ENCODE data around the gene CLCA2.
"Not testable (repeated sequence)": the region's sequence is repeated elsewhere in the genome, so short reads cannot be mapped to it uniquely, and the experiment has no call there.

The CLCA2 gene

DNA sequence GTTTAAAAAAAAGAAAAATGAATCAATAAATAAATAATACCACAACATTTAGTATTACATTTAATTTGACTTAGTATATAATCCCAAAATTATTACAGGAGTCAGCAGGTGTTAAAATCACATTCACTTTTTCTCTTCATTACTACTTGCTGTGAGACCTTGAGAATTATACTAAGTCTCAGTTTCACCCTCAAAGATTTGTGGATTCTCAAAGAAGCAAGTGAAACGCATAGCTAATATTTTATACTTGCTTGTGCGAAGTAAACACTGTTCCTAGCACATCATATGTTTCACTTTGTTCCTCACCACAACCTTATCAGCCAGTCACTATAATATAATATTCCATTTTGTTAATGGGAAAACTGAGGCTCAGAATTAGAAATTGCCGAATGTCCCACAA lies 48.8 kb downstream of the CLCA2 start:
- Mint-ChIP-seq H3K9me3 (no peaks in the 10 kb centered on the region), H3K36me3 (no peaks in the 10 kb centered on the region), H3K27ac (no peak overlapping the region), H3K27me3 (peaks cover 10% of the 10 kb centered on the region), H3K4me3 (no peak overlapping the region), H3K4me1 (peaks cover 8% of the 10 kb centered on the region)
- DNase-seq (ENCODE audit: low spot score in 2 of 2) (no peak), ATAC-seq (ENCODE audit: low read depth) (no peak)

DNA sequence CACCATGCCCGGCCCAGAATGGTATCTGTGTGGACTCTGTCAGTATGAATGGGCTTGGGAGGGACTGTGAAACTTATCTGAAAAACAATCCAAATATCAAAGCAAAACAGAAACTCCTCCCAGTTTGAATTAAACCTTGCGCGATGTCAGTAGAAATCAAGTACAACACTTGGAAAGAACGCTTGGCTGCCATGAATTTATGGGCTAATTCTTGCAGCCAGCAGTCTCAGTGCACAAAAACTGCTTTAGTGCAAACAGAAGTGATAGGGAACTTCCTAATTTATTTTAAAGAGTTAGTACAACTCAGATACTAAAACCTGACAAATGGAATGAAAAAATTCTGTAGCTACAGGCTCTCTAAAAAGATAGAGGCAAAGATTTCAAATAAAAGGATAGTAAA lies 53.3 kb downstream of the CLCA2 start:
- H3K27ac Mint-ChIP-seq = no peak overlapping the region
- DNase-seq (ENCODE audit: low spot score in 2 of 2) = no peak
- H3K36me3 Mint-ChIP-seq = no peaks in the 10 kb centered on the region
- H3K4me1 Mint-ChIP-seq = no peaks in the 10 kb centered on the region
- H3K27me3 Mint-ChIP-seq = peaks cover 2% of the 10 kb centered on the region
- no peaks in the 10 kb centered on the region for H3K9me3 Mint-ChIP-seq
- no peak overlapping the region for H3K4me3 Mint-ChIP-seq
- ATAC-seq (ENCODE audit: low read depth) = no peak

DNA sequence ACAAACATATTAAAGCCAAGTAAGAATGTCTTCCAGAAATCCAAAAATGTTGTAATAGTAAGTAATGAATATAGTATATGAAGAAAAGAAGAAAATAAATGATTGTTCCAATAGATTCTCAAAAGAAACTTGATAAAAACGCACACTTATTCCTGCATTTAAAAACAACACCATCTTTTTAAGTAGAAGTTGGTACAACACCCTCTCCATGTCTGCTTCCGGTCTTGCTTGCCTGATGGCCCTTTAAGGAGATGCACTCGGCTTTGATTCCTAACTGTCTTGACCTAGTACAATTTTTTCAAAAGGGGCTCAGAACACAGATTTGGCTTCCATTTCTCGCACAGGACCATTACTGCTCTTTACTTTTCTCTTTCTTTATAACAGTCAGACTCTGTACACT lies 53.7 kb downstream of the CLCA2 start:
- no peaks in the 10 kb centered on the region for H3K9me3 Mint-ChIP-seq
- H3K27ac Mint-ChIP-seq = no peak overlapping the region
- H3K4me3 Mint-ChIP-seq = no peak overlapping the region
- no peak for ATAC-seq (ENCODE audit: low read depth)
- no peaks in the 10 kb centered on the region for H3K4me1 Mint-ChIP-seq
- H3K36me3 Mint-ChIP-seq = no peaks in the 10 kb centered on the region
- DNase-seq (ENCODE audit: low spot score in 2 of 2) = no peak
- no peaks in the 10 kb centered on the region for H3K27me3 Mint-ChIP-seq

GRCh38 chr1:86478416-86479156 lies 54.6 kb downstream of the CLCA2 start:
- Mint-ChIP-seq H3K27ac (no peak overlapping the region), H3K4me1 (no peaks in the 10 kb centered on the region), H3K4me3 (no peak overlapping the region), H3K36me3 (no peaks in the 10 kb centered on the region), H3K9me3 (no peaks in the 10 kb centered on the region), H3K27me3 (no peaks in the 10 kb centered on the region)
- DNase-seq (ENCODE audit: low spot score in 2 of 2) (no peak), ATAC-seq (ENCODE audit: low read depth) (no peak)

GRCh38 chr1:86481966-86482365 lies 58.0 kb downstream of the CLCA2 start:
- no peak for ATAC-seq (ENCODE audit: low read depth)
- Mint-ChIP-seq H3K9me3 (no peaks in the 10 kb centered on the region), H3K4me1 (no peaks in the 10 kb centered on the region), H3K27me3 (peaks cover 8% of the 10 kb centered on the region), H3K27ac (no peak overlapping the region), H3K36me3 (no peaks in the 10 kb centered on the region), H3K4me3 (no peak overlapping the region)
- DNase-seq (ENCODE audit: low spot score in 2 of 2) = no peak

- ATAC-seq (ENCODE audit: low read depth) = no peak
- H3K4me1 Mint-ChIP-seq = no peaks in the 10 kb centered on the region
- no peaks in the 10 kb centered on the region for H3K36me3 Mint-ChIP-seq
- H3K4me3 Mint-ChIP-seq = no peak overlapping the region
- no peak for DNase-seq (ENCODE audit: low spot score in 2 of 2)
- no peak overlapping the region for H3K27ac Mint-ChIP-seq
- no peaks in the 10 kb centered on the region for H3K9me3 Mint-ChIP-seq
- peaks cover 12% of the 10 kb centered on the region for H3K27me3 Mint-ChIP-seq
Measured at GRCh38 chr1:86487131-86487810, 63.3 kb downstream of the CLCA2 start.

DNA sequence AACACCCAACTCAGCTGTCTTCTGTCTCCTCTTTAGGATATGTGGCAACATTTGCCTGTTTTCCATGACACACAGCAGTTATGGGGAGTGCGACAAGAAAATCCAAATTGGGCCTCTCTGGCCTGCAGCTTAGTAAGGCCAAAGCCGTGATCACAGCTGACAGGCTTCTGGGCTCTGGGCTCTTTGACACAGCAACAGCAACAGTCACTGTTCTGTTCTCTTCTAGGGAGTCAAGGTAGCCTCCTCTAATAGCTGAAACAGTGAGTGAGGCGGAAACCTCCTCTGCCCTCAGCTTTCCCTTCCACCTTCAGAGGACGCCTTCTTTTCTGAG lies 63.8 kb downstream of the CLCA2 start:
- Mint-ChIP-seq H3K9me3 (no peaks in the 10 kb centered on the region), H3K4me3 (no peak overlapping the region), H3K27me3 (peaks cover 12% of the 10 kb centered on the region), H3K36me3 (no peaks in the 10 kb centered on the region), H3K4me1 (no peaks in the 10 kb centered on the region), H3K27ac (no peak overlapping the region)
- ATAC-seq (ENCODE audit: low read depth) (no peak), DNase-seq (ENCODE audit: low spot score in 2 of 2) (no peak)

- no peaks in the 10 kb centered on the region for H3K4me1 Mint-ChIP-seq
- no peak overlapping the region for H3K4me3 Mint-ChIP-seq
Measured at GRCh38 chr1:86489242-86489878, 65.4 kb downstream of the CLCA2 start.

GRCh38 chr1:86491171-86491950 lies 67.4 kb downstream of the CLCA2 start:
- Mint-ChIP-seq H3K4me1 (no peaks in the 10 kb centered on the region), H3K4me3 (no peak overlapping the region), H3K36me3 (no peaks in the 10 kb centered on the region), H3K9me3 (no peaks in the 10 kb centered on the region), H3K27me3 (peaks cover 4% of the 10 kb centered on the region), H3K27ac (no peak overlapping the region)
- no peak for ATAC-seq (ENCODE audit: low read depth)
- no peak for DNase-seq (ENCODE audit: low spot score in 2 of 2)

More at GRCh38 chr1:86489242-86489878, 65.4 kb downstream of the CLCA2 start:
- no peak for ATAC-seq (ENCODE audit: low read depth)
- Mint-ChIP-seq H3K9me3 (no peaks in the 10 kb centered on the region), H3K27me3 (peaks cover 9% of the 10 kb centered on the region), H3K27ac (no peak overlapping the region), H3K36me3 (no peaks in the 10 kb centered on the region)
- no peak for DNase-seq (ENCODE audit: low spot score in 2 of 2)

GRCh38 chr1:86498281-86498680 lies 74.3 kb downstream of the CLCA2 start:
- H3K27me3 Mint-ChIP-seq = peaks cover 2% of the 10 kb centered on the region
- ATAC-seq (ENCODE audit: low read depth) (no peak), DNase-seq (ENCODE audit: low spot score in 2 of 2) (no peak)
- H3K27ac Mint-ChIP-seq = no peak overlapping the region
- H3K4me3 Mint-ChIP-seq = no peak overlapping the region
- H3K36me3 Mint-ChIP-seq = no peaks in the 10 kb centered on the region
- no peaks in the 10 kb centered on the region for H3K9me3 Mint-ChIP-seq
- H3K4me1 Mint-ChIP-seq = peaks cover 8% of the 10 kb centered on the region

- Mint-ChIP-seq H3K9me3 (no peaks in the 10 kb centered on the region), H3K27me3 (peaks cover 6% of the 10 kb centered on the region), H3K27ac (no peak overlapping the region), H3K4me3 (no peak overlapping the region), H3K36me3 (no peaks in the 10 kb centered on the region), H3K4me1 (peaks cover 8% of the 10 kb centered on the region)
- peak in 1 of 2 donors; percentile 64 for DNase-seq (ENCODE audit: low spot score in 2 of 2)
- ATAC-seq (ENCODE audit: low read depth) = peak; percentile 60
Measured at GRCh38 chr1:86499987-86500593, 76.1 kb downstream of the CLCA2 start.

GRCh38 chr1:86500714-86501113 lies 76.7 kb downstream of the CLCA2 start:
- Mint-ChIP-seq H3K4me1 (peaks cover 8% of the 10 kb centered on the region), H3K9me3 (no peaks in the 10 kb centered on the region), H3K36me3 (no peaks in the 10 kb centered on the region), H3K27me3 (peaks cover 10% of the 10 kb centered on the region), H3K27ac (no peak overlapping the region), H3K4me3 (no peak overlapping the region)
- ATAC-seq (ENCODE audit: low read depth) (no peak), DNase-seq (ENCODE audit: low spot score in 2 of 2) (no peak)

DNA sequence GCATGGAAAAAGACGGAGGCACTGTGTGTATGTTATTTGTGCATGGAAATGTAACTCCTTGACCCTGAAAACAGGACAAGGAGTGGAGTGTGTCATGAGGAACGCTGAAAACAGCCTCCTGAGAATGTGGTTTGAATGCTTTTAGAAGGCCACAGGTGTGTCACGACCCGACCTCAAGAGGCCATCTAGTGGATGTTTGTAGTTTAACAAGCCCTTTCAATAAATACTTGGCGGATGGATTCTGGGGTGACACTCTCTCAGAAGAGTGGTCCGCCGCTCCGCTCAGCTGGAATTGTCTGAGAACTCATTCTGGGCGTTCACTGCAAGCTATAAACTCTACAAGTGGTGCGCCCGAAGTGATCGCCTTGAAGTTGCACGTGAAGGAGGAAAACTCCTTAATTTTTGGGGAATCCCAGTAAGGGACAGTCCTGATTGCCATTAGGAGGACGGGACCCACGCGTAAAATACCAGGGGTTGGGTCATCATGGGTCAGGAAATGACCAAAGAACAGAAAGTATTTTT lies 78.2 kb downstream of the CLCA2 start:
- Mint-ChIP-seq H3K4me3 (peak overlapping the region; percentile 74), H3K27me3 (peaks cover 10% of the 10 kb centered on the region)
- not testable (repeated sequence) for H3K4me1 Mint-ChIP-seq, H3K9me3 Mint-ChIP-seq, H3K36me3 Mint-ChIP-seq, H3K27ac Mint-ChIP-seq
- ATAC-seq (ENCODE audit: low read depth) = peak; percentile 75
- DNase-seq (ENCODE audit: low spot score in 2 of 2) = peak in 1 of 2 donors; percentile 26

Data from memory B cell (primary cell).